HEK293T (cell line): ENCODE measurements around the gene IFIT1B.

ENCODE experiments used
- CTCF ChIA-PET: fragments of 350-600 bp; formaldehyde crosslinking; extraction: SDS; loops from one replicate; lab custom pipeline; 2021; ENCODE audit warnings: antibody characterized with exemption, inconsistent platforms; lab: Yijun Ruan, JAX
- POLR2A ChIA-PET: fragments of 350-600 bp; formaldehyde crosslinking; extraction: SDS; loops from one replicate; lab custom pipeline; 2020; ENCODE audit warnings: antibody characterized with exemption, inconsistent platforms; lab: Yijun Ruan, JAX
- DNase-seq: peaks from one replicate; pipeline ENCODE4 v3.0.0; 2012; ENCODE audit warnings: mixed read lengths; ENCODE audit errors: extremely low spot score
- ARNT ChIP-seq: fragments of 450-650 bp; IDR thresholded peaks from 2 replicates; pipeline ENCODE4 v1.6.1; 2017; ENCODE audit warnings: mild to moderate bottlenecking
- BHLHE40 ChIP-seq: fragments of 450-650 bp; IDR thresholded peaks from 2 replicates; pipeline ENCODE4 v1.6.1; 2016; ENCODE audit warnings: mild to moderate bottlenecking, moderate library complexity, borderline replicate concordance
- CTBP1 ChIP-seq: fragments of 450-650 bp; IDR thresholded peaks from 2 replicates; pipeline ENCODE4 v1.6.1; 2016; ENCODE audit warnings: borderline replicate concordance
- ELF4 ChIP-seq: fragments of 450-650 bp; IDR thresholded peaks from 2 replicates; pipeline ENCODE4 v1.6.1; 2017; ENCODE audit warnings: antibody characterized with exemption
- FOXA1 ChIP-seq: fragments of 450-650 bp; IDR thresholded peaks from 2 replicates; pipeline ENCODE4 v1.6.1; 2016; ENCODE audit warnings: mild to moderate bottlenecking
- FOXK2 ChIP-seq: fragments of 450-650 bp; IDR thresholded peaks from 2 replicates; pipeline ENCODE4 v1.6.1; 2016; ENCODE audit warnings: mild to moderate bottlenecking
- FOXM1 ChIP-seq: fragments of 450-650 bp; IDR thresholded peaks from 2 replicates; pipeline ENCODE4 v1.6.1; 2017; ENCODE audit warnings: mild to moderate bottlenecking, borderline replicate concordance
- HDGF ChIP-seq: fragments of 450-650 bp; IDR thresholded peaks from 2 replicates; pipeline ENCODE4 v1.6.1; 2017; ENCODE audit warnings: antibody characterized with exemption, borderline replicate concordance
- L3MBTL2 ChIP-seq: fragments of 450-650 bp; conservative IDR thresholded peaks from 2 replicates; pipeline ENCODE4 v1.6.1; 2016; ENCODE audit warnings: mild to moderate bottlenecking
- LEF1 ChIP-seq: fragments of 450-650 bp; IDR thresholded peaks from 2 replicates; pipeline ENCODE4 v1.6.1; 2017; ENCODE audit warnings: mild to moderate bottlenecking, borderline replicate concordance
- NFRKB ChIP-seq: fragments of 450-650 bp; IDR thresholded peaks from 2 replicates; pipeline ENCODE4 v1.6.1; 2016; ENCODE audit warnings: mild to moderate bottlenecking, moderate library complexity
- SP1 ChIP-seq: fragments of 450-650 bp; IDR thresholded peaks from 2 replicates; pipeline ENCODE4 v1.6.1; 2017
- SUZ12 ChIP-seq: fragments of 450-650 bp; IDR thresholded peaks from 2 replicates; pipeline ENCODE4 v1.6.1; 2016; ENCODE audit warnings: mild to moderate bottlenecking
- TARDBP ChIP-seq: fragments of 450-650 bp; IDR thresholded peaks from 2 replicates; pipeline ENCODE4 v1.6.1; 2016
- ZNF384 ChIP-seq: fragments of 450-650 bp; IDR thresholded peaks from 2 replicates; pipeline ENCODE4 v1.6.1; 2016
- TF ChIP-seq, protein P1 (sequence below): fragments of 450-650 bp; IDR thresholded peaks from 2 replicates; pipeline ENCODE4 v1.6.1; 2016

The IFIT1B gene

GRCh38 chr10:89379103-89379502, 1.2 kb downstream of the IFIT1B start:
- CTCF ChIA-PET: interaction anchor here (1.4 kb wide), 1 partner anchor 10 kb away, joined by 3 read pairs; no protein-coding TSS in a partner anchor
- TF ChIP-seq HDGF (no peak), ZNF384 (no peak), L3MBTL2 (no peak), FOXM1 (no peak), FOXA1 (no peak), ELF4 (no peak), CTBP1 (no peak), BHLHE40 (no peak), SUZ12 (no peak), LEF1 (no peak), TARDBP (no peak), SP1 (no peak), ARNT (no peak)
- TF ChIP-seq, protein P1, sequence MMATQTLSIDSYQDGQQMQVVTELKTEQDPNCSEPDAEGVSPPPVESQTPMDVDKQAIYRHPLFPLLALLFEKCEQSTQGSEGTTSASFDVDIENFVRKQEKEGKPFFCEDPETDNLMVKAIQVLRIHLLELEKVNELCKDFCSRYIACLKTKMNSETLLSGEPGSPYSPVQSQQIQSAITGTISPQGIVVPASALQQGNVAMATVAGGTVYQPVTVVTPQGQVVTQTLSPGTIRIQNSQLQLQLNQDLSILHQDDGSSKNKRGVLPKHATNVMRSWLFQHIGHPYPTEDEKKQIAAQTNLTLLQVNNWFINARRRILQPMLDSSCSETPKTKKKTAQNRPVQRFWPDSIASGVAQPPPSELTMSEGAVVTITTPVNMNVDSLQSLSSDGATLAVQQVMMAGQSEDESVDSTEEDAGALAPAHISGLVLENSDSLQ: no peak
- POLR2A ChIA-PET: no interaction called here
- DNase-seq: no peak

- ChIA-PET POLR2A (no interaction called here), CTCF (no interaction called here)
- TF ChIP-seq TARDBP (no peak), ELF4 (no peak), ZNF384 (no peak), CTBP1 (no peak), L3MBTL2 (no peak), SP1 (no peak), FOXA1 (no peak), BHLHE40 (no peak), SUZ12 (no peak), HDGF (no peak), LEF1 (no peak), ARNT (no peak), FOXM1 (no peak)
- no peak for DNase-seq
These were observed 4.9 kb downstream of the IFIT1B start for GRCh38 chr10:89382757-89383156.

GRCh38 chr10:89384474-89385340, 6.9 kb downstream of the IFIT1B start:
- TF ChIP-seq ELF4: no peak
- TF ChIP-seq, protein P1: no peak
- CTCF ChIA-PET: no interaction called here
- DNase-seq: no peak
- POLR2A ChIA-PET: no interaction called here

DNA sequence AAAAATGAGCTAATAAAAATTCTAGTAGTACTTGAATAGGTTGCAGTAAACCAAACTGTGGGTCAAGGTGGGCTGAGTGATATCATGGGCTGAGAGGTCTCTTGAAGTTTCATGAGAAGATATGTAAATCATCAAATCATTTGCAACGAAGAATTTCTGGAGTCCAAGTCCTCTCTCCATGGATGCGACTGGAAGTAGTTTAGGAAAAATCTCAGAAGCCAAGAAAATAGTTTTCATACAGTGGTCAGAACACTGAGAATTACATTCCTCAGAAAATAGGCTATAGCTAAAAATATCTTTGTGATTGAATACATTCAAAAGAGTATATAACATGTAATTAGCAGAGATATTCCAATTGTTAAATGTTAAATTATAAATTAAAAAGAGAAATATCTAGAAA, 10.9 kb downstream of the IFIT1B start:
- no peak for DNase-seq
- ChIA-PET CTCF (interaction anchor here (0.9 kb wide), 1 partner anchor 146 kb away, joined by 8 read pairs; the partner anchor contains the start of gene SLC16A12), POLR2A (no interaction called here)
- TF ChIP-seq ARNT: no peak
- no peak for TF ChIP-seq SP1
- TF ChIP-seq TARDBP: no peak
- TF ChIP-seq L3MBTL2: no peak
- TF ChIP-seq FOXK2: no peak
- TF ChIP-seq, protein P1: no peak
- no peak for TF ChIP-seq CTBP1
- TF ChIP-seq ZNF384: no peak

DNA sequence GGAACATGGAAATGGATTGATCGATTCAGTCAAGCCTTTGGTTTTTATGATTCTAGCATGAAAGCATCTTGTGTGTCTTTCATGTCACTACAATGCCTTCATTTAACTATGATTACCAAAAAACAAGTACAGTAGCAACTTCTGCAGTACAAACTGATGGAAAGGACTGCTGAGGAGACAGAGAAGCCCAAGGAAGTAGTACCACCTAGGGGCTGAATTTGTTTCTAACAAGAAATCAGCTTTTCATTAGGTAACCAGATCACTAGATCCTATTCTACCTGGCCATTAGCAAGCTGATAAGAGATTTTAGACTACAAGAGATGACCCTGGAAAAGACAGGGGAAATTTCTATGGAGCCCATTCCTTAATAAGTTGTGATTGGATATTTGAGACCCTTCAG, 11.4 kb downstream of the IFIT1B start:
- no peak for TF ChIP-seq ZNF384
- TF ChIP-seq, protein P1: no peak
- TF ChIP-seq BHLHE40: no peak
- no peak for TF ChIP-seq SP1
- no peak for TF ChIP-seq LEF1
- no peak for TF ChIP-seq ELF4
- no peak for TF ChIP-seq CTBP1
- no peak for TF ChIP-seq ARNT
- no peak for TF ChIP-seq L3MBTL2
- no peak for TF ChIP-seq TARDBP
- no peak for TF ChIP-seq SUZ12
- TF ChIP-seq NFRKB: no peak
- no peak for TF ChIP-seq FOXA1
- TF ChIP-seq FOXM1: no peak
- no peak for TF ChIP-seq HDGF
- ChIA-PET CTCF (interaction anchor here (0.9 kb wide), 1 partner anchor 146 kb away, joined by 8 read pairs; the partner anchor contains the start of gene SLC16A12), POLR2A (no interaction called here)
- DNase-seq: no peak
